K562 (cell line): Measurements from ENCODE around the gene PPP1R14C. TPM values are rescaled to one million over a fixed set of nuclear protein-coding genes. Genes with fewer than 3 reads are reported as not detected.

Experiments used
- KDM1A ChIP-seq, 2 experiments: fragments of 450-650 bp; IDR thresholded peaks; 2 replicates each; pipeline ENCODE4 v1.6.1; 2016; ENCODE audit warnings: mild to moderate bottlenecking in 2 of 2
- ZNF592 ChIP-seq: fragments of 450-650 bp; IDR thresholded peaks from 2 replicates; pipeline ENCODE4 v1.6.1; 2017; ENCODE audit warnings: antibody characterized with exemption, mild to moderate bottlenecking
- ZNF609 ChIP-seq: sonication (generic); formaldehyde crosslinking; IDR thresholded peaks from 2 replicates; pipeline ENCODE4 v1.8.1; 2023; ENCODE audit warnings: missing genetic modification reagents, mild to moderate bottlenecking, borderline replicate concordance
- polyA plus RNA-seq, 8 experiments: library from polyadenylated mRNA; depleted of rRNA in 4 of 8; stranded (reverse) in 5 of 8; unstranded in 3 of 8; fragments of >200 nt; fragmentation: Nextera tagmentation in 2 of 8; fragmentation: Illumina TruSeq in 1 of 8; extraction: Ambion mirVana in 2 of 8; extraction: Trizol in 1 of 8; gene quantifications; 2 replicates each; pipeline versions ENCODE4 v1.2.1 to v1.2.3, GENCODE V29; 2011 to 2014; ENCODE audit warnings: inconsistent platforms in 1 of 8, missing spikeins in 1 of 8
- total RNA-seq, 7 experiments: library from RNA; depleted of rRNA in 6 of 7; stranded (reverse); fragments of >200 nt in 6 of 7; fragmentation: Illumina TruSeq in 2 of 7; extraction: Trizol in 2 of 7; gene quantifications; 2 replicates each; pipeline versions ENCODE4 v1.2.1 to v1.2.3, GENCODE V29; 2011 to 2021; ENCODE audit warnings: low replicate concordance in 1 of 7
- TF ChIP-seq, protein P1 (sequence below): fragments of 450-650 bp; IDR thresholded peaks from 2 replicates; pipeline ENCODE4 v1.6.1; 2016; ENCODE audit warnings: mild to moderate bottlenecking, moderate library complexity

Gene PPP1R14C
- total and polyA plus RNA-seq, 9 of the 15 experiments (the other 6 are each of a cell fraction or from before 2014, with no cell fraction given) = 4.5 to 16.6 (median 11.9) TPM

GRCh38 chr6:150273457-150274309 lies 130.8 kb downstream of the PPP1R14C start (continued):
- TF ChIP-seq ZNF609 (CRISPR knock-in tag) = 0 out of 2 replicates have a peak, but pooled peaks have one; percentile 61
- TF ChIP-seq, protein P1, sequence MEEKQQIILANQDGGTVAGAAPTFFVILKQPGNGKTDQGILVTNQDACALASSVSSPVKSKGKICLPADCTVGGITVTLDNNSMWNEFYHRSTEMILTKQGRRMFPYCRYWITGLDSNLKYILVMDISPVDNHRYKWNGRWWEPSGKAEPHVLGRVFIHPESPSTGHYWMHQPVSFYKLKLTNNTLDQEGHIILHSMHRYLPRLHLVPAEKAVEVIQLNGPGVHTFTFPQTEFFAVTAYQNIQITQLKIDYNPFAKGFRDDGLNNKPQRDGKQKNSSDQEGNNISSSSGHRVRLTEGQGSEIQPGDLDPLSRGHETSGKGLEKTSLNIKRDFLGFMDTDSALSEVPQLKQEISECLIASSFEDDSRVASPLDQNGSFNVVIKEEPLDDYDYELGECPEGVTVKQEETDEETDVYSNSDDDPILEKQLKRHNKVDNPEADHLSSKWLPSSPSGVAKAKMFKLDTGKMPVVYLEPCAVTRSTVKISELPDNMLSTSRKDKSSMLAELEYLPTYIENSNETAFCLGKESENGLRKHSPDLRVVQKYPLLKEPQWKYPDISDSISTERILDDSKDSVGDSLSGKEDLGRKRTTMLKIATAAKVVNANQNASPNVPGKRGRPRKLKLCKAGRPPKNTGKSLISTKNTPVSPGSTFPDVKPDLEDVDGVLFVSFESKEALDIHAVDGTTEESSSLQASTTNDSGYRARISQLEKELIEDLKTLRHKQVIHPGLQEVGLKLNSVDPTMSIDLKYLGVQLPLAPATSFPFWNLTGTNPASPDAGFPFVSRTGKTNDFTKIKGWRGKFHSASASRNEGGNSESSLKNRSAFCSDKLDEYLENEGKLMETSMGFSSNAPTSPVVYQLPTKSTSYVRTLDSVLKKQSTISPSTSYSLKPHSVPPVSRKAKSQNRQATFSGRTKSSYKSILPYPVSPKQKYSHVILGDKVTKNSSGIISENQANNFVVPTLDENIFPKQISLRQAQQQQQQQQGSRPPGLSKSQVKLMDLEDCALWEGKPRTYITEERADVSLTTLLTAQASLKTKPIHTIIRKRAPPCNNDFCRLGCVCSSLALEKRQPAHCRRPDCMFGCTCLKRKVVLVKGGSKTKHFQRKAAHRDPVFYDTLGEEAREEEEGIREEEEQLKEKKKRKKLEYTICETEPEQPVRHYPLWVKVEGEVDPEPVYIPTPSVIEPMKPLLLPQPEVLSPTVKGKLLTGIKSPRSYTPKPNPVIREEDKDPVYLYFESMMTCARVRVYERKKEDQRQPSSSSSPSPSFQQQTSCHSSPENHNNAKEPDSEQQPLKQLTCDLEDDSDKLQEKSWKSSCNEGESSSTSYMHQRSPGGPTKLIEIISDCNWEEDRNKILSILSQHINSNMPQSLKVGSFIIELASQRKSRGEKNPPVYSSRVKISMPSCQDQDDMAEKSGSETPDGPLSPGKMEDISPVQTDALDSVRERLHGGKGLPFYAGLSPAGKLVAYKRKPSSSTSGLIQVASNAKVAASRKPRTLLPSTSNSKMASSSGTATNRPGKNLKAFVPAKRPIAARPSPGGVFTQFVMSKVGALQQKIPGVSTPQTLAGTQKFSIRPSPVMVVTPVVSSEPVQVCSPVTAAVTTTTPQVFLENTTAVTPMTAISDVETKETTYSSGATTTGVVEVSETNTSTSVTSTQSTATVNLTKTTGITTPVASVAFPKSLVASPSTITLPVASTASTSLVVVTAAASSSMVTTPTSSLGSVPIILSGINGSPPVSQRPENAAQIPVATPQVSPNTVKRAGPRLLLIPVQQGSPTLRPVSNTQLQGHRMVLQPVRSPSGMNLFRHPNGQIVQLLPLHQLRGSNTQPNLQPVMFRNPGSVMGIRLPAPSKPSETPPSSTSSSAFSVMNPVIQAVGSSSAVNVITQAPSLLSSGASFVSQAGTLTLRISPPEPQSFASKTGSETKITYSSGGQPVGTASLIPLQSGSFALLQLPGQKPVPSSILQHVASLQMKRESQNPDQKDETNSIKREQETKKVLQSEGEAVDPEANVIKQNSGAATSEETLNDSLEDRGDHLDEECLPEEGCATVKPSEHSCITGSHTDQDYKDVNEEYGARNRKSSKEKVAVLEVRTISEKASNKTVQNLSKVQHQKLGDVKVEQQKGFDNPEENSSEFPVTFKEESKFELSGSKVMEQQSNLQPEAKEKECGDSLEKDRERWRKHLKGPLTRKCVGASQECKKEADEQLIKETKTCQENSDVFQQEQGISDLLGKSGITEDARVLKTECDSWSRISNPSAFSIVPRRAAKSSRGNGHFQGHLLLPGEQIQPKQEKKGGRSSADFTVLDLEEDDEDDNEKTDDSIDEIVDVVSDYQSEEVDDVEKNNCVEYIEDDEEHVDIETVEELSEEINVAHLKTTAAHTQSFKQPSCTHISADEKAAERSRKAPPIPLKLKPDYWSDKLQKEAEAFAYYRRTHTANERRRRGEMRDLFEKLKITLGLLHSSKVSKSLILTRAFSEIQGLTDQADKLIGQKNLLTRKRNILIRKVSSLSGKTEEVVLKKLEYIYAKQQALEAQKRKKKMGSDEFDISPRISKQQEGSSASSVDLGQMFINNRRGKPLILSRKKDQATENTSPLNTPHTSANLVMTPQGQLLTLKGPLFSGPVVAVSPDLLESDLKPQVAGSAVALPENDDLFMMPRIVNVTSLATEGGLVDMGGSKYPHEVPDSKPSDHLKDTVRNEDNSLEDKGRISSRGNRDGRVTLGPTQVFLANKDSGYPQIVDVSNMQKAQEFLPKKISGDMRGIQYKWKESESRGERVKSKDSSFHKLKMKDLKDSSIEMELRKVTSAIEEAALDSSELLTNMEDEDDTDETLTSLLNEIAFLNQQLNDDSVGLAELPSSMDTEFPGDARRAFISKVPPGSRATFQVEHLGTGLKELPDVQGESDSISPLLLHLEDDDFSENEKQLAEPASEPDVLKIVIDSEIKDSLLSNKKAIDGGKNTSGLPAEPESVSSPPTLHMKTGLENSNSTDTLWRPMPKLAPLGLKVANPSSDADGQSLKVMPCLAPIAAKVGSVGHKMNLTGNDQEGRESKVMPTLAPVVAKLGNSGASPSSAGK = peak; percentile 71
- peak; percentile 84; the same call in 1 of the 2 replicates for TF ChIP-seq ZNF592
- TF ChIP-seq KDM1A (IDR thresholded peaks at IDR 0.05) = peak in 1 of 2 experiments; percentile 19; a peak in 1 of 4 replicates
